Inflammatory macrophage treated with lipopolysaccharide for 4 hours (primary cell): ENCODE data around the gene TTC33.

Experiments
- DNase-seq: peaks from one replicate; pipeline ENCODE4 v3.0.0-alpha.2; 2020

TTC33 gene

GRCh38 chr5:40560474-40561110, 195.2 kb downstream of the TTC33 start:
- peak; percentile 85 for DNase-seq

- peak; percentile 28 for DNase-seq
These were observed 196.5 kb downstream of the TTC33 start for GRCh38 chr5:40559306-40559705.

- DNase-seq: no peak
These were observed 198.3 kb downstream of the TTC33 start for GRCh38 chr5:40557501-40557900.

- DNase-seq: peak; percentile 37
These were observed 198.9 kb downstream of the TTC33 start for GRCh38 chr5:40556811-40557210.

GRCh38 chr5:40555886-40556285, 199.9 kb downstream of the TTC33 start:
- no peak for DNase-seq

- DNase-seq: peak; percentile 36
These were observed 200.9 kb downstream of the TTC33 start for GRCh38 chr5:40554813-40555212.

GRCh38 chr5:40554054-40554453, 201.7 kb downstream of the TTC33 start:
- DNase-seq: no peak

- peak; percentile 48 for DNase-seq
These were observed 202.8 kb downstream of the TTC33 start for GRCh38 chr5:40552981-40553380.

GRCh38 chr5:40551496-40552491, 204.0 kb downstream of the TTC33 start:
- DNase-seq: peak; percentile 65

GRCh38 chr5:40550481-40550880, 205.3 kb downstream of the TTC33 start:
- no peak for DNase-seq

- peak; percentile 39 for DNase-seq
These were observed 206.1 kb downstream of the TTC33 start for GRCh38 chr5:40549616-40550015.

GRCh38 chr5:40547994-40548575, 207.7 kb downstream of the TTC33 start:
- no peak for DNase-seq

- DNase-seq: peak; percentile 62
These were observed 208.2 kb downstream of the TTC33 start for GRCh38 chr5:40547557-40547956.

GRCh38 chr5:40540301-40540700, 215.5 kb downstream of the TTC33 start:
- no peak for DNase-seq

- peak; percentile 22 for DNase-seq
These were observed 231.1 kb downstream of the TTC33 start for GRCh38 chr5:40524677-40525076.

- DNase-seq: peak; percentile 98
These were observed 233.8 kb downstream of the TTC33 start for GRCh38 chr5:40521925-40522324.

GRCh38 chr5:40521108-40521785, 234.5 kb downstream of the TTC33 start:
- DNase-seq: no peak

GRCh38 chr5:40518485-40518917, 237.3 kb downstream of the TTC33 start:
- DNase-seq: no peak

GRCh38 chr5:40515476-40515875, 240.3 kb downstream of the TTC33 start:
- DNase-seq: no peak

GRCh38 chr5:40514976-40515375, 240.8 kb downstream of the TTC33 start:
- peak; percentile 28 for DNase-seq

GRCh38 chr5:40511801-40512200, 244.0 kb downstream of the TTC33 start:
- no peak for DNase-seq

- no peak for DNase-seq
These were observed 248.7 kb downstream of the TTC33 start for GRCh38 chr5:40507095-40507494.

GRCh38 chr5:40505031-40505430, 250.7 kb downstream of the TTC33 start:
- no peak for DNase-seq
